Right kidney (tissue), 9 donors: ENCODE results near the gene MAP9.
"Not testable (repeated sequence)": the region's sequence is repeated elsewhere in the genome, so short reads cannot be mapped to it uniquely, and the experiment has no call there.

Experiments used
- DNase-seq: peaks from one replicate; pipeline ENCODE4 v3.0.0-alpha.2; 2016
- long read RNA-seq, 8 donors: transcript quantifications; one replicate each; lab custom pipeline, GENCODE V29; 2026

Gene MAP9
- long read RNA-seq, donor 1, partial matches to known transcripts: 0 of 2 reads
- long read RNA-seq, donor 1, other reads (novel, unspliced or antisense): 0 of 2 reads
- long read RNA-seq, donor 2, partial matches to known transcripts: 0 of 4 reads
- long read RNA-seq, donor 2, other reads (novel, unspliced or antisense): 0 of 4 reads
- long read RNA-seq, donor 3, transcript MAP9-206 (4 exons, 728 nt): major isoform, 5 of 5 reads
- long read RNA-seq, donor 3, partial matches to known transcripts: 0 of 5 reads
- long read RNA-seq, donor 3, other reads (novel, unspliced or antisense): 0 of 5 reads
- long read RNA-seq, donor 4, transcript MAP9-206 (4 exons, 728 nt): major isoform, 5 of 6 reads
- long read RNA-seq, donor 4, partial matches to known transcripts: 0 of 6 reads
- long read RNA-seq, donor 4, other reads (novel, unspliced or antisense): 0 of 6 reads
- long read RNA-seq, donor 5, partial matches to known transcripts: 0 of 1 reads
- long read RNA-seq, donor 5, other reads (novel, unspliced or antisense): 0 of 1 reads
- long read RNA-seq, donor 6, partial matches to known transcripts: 0 of 2 reads
- long read RNA-seq, donor 6, other reads (novel, unspliced or antisense): 0 of 2 reads
- long read RNA-seq, donor 7, transcript MAP9-206 (4 exons, 728 nt): major isoform, 8 of 15 reads
- long read RNA-seq, donor 7, partial matches to known transcripts: 5 of 15 reads
- long read RNA-seq, donor 7, other reads (novel, unspliced or antisense): 0 of 15 reads
- long read RNA-seq, donor 8, partial matches to known transcripts: 0 of 4 reads
- long read RNA-seq, donor 8, other reads (novel, unspliced or antisense): 0 of 4 reads

DNA sequence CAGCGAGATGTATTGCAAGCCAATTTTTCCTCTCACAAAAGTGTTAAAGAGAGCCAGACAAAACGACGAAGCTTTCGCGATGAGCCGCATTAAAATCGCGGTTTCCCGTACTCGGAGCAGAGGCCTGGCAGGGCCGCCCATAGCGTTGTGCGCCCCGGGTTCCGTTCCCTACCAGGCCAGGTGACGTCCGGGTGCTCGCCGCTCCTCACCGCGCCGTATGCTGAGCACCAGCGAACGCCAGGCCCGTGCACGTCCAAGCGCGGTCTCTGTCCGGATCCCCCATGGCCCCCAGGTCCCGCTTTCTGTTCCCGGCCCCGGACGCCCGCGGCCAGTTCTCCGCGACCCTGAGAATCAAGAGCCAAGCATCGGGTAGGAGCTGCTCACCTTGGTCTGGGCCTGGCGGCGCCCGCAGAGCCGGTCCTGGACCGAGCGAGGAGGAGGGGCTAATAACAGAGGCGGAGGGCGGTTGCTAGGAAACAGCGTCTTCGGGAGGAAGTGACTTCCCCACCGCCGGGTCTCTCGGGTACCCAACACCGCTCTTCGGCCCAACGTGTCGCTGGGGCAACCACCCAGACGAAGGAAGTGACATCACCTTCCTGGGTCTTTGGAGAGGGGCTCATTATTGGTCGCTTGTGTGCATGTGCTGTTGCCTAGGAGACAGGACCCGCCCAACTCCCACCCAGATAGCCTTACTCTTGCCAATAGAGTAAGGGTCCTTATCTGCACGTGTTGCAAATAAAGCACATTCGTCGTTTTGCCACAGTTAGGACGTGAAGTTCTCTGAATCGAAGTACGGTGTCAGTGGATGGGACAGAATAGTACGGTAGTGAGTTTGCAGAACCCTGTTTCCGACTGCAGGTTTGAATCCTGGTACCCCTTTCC is at the start of gene MAP9:
MAP9 (minus strand) TSS at position 579 of the 882 bp plus-strand sequence. CDS start 1,115 bp downstream, outside the sequence.
- DNase-seq: peak; percentile 95

DNA sequence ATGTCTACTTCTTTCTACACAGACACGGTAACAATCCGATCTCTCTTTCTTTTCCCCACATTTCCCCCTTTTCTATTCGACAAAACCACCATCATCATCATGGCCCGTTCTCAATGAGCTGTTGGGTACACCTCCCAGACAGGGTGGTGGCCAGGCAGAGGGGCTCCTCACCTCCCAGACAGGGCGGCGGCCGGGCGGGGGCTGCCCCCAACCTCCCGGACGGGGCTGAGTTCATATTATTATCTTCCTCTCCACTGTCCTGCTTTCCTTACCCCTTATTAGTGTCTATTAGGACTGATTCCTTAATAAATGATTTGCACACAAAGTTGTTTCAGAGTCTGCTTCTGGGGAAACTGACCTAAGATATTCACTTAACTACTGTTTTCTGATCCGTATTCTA is 48.0 kb upstream of the MAP9 start:
- DNase-seq: not testable (repeated sequence)

DNA sequence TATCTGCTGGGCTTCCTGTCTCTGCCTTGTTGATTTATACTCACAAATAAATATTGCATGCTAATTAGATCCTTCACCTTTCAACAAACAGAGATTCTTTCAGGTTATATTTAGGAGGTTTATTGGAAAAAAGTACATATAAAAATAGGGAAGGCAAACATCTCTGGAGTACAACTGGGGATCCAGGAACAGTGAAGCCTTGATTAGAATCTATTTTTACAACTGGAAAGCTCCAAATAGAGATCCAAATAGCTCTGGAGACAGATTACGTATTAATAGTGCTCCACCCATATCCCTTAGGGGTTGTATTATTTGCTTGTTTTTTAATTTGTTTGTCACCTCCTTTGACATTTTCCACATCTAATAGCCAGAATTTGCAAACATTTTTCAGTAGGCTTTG is 46.9 kb upstream of the MAP9 start:
- no peak for DNase-seq

DNA sequence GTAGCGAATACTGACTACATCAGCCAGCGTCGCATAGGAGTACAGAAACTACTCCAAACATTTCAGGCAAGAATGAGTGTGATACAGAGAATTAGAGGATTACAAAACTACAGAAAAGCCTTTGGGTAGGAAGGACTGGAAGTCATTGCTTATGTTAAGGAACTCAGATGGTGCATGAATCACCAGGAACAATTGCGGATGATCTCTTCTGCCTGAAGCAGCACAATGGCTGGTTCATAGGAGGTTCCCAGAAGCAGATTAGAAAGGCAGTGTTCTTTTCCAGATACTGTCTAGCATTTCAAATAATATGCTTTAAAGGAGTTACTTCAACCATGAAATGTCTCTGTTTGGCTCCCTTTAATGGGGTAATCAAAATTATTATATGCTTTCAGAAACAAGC is 42.5 kb upstream of the MAP9 start:
- no peak for DNase-seq

DNA sequence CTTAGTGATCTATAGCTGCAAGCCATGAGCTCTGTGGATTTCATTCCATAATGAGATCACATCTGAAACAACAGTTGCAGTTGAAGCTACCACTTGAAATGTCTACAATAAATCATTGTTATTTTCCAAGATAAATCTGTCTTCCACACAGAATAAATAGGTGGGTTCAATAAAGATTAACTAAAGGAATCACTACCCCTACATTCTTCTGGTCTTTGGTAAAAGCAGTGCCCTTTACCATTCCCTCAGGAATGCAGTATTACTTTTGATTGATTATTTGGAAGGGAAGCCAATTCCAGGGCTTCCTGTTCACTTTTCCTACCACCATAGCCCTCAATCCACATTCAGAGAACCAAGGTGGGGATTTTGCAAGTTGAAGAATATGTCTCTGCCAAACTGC is 38.9 kb upstream of the MAP9 start:
- no peak for DNase-seq

DNA sequence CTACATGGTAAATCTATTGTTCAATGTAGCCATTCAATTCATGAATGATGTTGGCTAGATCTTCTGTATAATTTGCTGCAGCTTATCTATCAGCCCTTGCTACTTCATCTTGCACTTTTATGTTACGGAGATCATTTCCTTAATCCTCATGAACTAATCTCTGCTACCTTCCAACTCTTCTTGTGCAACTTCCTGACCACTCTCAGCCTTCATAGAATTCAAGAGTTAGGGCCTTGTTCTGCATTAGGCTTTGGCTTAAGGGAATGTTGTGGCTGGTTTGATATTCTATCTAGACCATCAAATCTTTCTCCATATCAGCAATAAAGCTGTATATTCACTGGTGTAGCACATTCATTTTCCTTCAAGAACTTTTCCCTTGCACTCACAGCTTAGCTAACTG is 36.7 kb upstream of the MAP9 start:
- DNase-seq: no peak

DNA sequence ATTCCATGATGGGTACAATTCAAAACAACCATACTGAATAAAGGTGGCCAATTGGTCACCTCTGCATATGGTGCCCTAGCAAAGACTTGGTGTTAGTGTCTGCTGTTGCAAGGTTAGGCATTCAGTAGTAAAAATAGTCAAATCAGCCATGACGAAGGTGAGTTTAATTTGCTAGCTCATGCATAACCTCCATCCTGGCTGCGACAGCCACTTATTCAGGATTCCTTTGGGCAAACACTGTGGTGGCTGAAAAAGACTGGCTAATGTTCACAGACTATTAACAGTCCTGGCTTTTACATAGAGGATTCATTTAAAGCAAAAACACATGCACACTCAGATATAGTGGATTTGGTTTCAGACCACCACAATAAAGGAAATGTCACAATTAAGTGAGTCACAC is 34.8 kb upstream of the MAP9 start:
- no peak for DNase-seq

DNA sequence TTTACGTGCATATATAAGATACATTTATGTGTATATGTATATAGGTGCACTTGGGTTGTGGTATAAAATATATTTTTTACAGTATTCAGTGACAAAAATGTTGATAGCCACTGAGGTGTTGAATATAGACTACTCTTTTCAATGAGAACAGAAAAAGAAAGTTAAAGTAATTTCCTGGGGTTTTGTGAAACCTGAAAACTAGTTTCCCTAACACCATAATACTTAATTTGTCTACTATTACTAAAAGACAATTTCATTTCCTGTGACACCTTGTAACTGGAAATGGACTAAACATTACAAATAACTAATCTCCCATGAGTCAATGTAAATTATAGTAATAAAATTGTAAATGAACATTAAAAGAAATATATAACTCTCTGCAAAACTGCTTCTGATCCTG is 32.0 kb upstream of the MAP9 start:
- no peak for DNase-seq

DNA sequence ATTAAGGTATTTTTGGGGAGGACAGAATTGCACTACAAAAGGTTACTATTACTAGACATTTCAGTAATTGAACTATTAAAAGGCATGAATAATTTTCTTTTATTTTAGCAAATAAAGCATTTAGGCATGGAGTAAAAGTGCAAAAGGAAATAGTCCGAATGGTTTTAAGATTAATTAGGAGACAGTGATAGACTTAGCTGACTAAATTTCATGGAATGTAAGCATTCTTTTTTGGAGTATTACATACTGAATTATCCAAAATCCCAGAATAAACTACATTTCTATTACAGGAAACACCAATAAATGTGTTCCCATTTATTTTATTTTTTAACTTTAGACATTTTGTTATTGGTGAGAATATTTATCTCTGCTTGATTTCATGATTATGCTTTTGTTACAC is 30.7 kb upstream of the MAP9 start:
- no peak for DNase-seq

DNA sequence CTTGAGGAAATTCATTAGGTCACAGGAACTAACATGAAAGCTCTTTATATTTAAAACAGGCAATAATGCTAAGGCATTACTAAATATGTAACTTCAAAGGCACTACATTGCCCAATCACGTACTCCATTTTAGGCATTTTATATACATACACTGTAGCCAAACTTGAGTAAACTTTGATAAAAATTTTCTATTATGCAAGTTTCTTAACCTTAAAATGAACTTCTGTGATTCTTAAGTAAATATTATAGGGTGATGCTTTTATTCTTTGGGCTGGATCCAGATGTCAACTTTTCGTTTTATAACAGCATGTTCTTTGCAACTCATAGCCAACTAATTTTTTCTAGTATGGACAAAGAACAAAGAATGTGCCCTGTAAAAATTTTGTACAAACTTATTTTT is 28.3 kb upstream of the MAP9 start:
- DNase-seq: no peak

DNA sequence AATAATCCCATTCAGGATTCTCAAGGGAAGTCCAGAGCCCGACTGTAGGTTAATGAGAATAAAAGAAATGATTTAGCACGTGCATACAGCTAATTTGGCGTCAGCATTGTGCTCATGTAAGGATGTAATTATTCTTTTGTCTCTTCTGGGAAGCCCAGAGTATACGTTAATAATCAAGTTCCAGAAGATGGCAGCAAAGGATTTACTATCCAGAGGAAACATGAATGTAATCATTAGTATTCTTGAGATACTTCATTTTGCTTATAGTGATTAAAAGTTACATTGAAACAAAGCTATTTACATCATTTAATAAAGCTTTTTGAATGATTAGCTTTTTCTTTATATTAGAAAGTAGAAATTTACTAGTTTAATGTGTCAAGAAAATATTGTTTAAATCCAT is 27.1 kb upstream of the MAP9 start:
- DNase-seq: no peak

DNA sequence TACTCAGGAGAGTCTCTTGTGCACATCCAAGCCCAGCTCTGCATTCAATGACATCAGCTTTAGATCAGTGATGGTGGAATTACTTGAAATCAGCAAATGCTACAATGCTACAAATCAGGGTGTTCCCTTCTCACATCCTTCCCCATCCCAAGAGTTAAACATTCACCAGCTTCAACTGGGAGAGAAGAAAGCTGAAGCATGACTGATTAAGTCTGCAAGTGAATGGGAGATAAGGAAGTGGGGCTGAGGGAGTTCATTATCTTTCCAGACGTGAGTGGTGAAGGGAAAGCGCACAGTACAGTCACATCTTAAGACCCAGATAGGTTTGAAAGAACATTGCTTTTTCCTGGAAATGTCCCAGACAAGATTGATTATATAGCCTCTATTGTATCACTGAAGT is 26.2 kb upstream of the MAP9 start:
- no peak for DNase-seq

DNA sequence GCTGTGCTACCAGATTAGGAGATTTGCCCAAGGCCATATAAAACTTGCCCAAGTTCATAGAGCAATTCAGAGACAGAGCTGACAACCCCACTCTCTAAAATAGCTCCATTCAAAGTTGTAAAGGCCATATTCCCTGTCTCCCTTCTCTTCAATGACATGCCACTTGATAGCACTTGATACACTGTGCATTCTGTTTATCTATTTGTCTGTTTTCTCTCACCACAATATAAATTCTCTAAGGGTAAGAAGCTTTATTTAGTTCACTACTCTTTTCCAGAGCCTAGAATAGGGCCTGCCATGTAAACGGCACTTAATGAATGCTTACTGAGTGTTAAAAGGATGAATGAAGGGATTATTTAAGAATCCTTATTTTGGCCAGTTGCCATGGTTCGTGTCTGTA is 24.1 kb upstream of the MAP9 start:
- DNase-seq: no peak

DNA sequence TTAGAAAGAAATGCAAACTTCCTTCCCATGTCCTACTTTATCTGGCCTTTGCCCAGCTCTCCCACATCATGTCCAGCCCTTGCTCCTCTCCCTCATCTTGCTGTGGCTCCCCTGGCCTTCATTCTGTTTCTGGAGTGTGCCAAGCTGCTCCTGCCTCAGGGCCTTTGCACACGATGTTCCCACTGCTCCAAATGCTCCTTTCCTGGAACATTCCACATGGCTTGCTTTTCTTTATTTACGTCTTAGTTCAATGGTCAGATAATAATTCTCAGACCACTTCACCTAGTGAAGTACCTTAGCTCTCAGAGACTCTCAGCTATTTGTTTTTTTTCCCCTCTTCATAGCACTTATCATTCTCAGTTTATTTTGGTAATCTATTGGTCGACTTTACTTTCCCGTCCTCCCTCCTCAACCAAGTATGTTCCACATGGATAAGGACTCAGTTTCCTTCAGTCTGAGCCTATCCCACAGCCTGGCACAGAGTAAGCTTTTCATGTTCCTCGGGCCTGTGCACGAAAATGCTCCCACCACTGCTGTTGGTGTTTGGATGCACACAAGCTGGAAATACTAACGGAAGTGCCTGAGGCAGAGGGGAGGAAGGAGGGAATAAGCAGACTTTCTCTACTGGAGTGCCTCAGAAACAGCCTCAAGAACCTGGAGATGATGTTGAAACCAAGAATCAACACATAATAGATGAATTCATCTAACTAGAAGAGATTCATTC is 23.4 kb upstream of the MAP9 start:
- DNase-seq: no peak

DNA sequence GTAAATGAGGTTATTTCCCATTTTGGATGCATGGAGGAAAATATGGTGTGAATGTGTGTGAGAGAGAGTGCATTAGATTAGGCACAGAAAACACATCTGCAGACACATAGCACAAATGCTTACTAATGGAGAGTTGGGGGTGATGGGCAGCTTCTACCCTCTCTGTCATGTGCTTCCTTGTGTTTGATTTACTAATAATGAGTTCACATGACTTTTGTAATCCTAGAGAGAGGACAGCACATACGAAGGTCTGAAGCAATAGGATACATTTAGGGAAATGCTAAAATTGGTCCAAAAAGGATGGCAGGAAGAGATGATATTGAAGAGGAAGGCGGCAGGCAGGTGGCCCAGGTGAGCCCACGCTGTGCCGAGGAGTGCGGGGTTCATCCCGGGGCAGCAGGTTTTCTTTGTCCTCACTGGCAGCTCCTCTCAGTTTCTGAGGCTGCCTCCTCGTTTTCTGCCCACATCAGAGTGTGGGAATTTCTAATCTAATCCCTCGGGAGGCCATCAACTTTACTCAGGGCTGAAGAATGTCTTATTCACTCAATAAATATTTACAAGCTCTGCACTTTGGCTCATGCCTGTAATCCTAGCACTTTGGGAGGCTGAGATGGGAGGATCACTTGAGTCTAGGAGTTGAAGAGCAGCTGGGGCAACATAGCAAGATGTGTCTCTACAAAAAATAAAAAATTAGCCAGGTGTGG is 15.9 kb upstream of the MAP9 start:
- no peak for DNase-seq

DNA sequence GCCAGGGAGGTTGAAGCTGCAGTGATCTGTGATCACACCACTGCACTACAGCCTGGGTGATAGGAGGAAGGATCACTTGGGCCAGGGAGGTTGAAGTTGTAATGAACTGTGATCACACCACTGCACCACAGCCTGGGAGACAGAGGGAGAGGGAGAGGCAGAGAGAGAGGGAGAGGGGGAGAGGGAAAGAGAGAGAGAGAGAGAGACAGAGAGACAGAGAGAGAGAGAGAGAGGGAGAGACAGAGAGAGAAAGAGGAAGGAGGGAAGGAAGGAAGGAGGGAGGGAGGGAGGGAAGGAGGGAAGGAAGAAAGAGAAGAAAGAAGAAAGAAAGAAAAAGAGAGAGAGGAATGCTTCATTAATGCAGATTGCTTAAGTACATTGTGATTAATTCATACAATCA is 15.2 kb upstream of the MAP9 start:
- DNase-seq: no peak

DNA sequence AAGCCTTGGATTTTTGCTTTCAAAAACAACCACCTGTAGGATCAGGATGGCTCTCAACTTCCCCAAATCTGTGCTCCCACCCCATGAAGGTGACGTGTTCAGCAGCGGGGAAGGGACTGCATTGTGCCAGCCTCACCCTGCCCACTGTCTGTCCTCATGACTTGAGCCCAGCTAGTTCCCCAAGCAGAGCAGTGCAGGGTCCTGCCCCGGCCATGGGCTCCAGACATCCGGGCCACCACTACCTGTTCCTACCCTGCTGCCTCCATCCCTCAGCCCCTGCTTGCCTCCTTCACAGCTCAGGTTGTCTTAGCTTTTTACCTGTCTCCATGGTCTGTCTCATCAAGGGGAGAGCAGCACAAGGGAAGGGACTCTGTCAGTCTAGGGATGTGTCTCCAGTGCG is 11.4 kb upstream of the MAP9 start:
- DNase-seq: no peak

DNA sequence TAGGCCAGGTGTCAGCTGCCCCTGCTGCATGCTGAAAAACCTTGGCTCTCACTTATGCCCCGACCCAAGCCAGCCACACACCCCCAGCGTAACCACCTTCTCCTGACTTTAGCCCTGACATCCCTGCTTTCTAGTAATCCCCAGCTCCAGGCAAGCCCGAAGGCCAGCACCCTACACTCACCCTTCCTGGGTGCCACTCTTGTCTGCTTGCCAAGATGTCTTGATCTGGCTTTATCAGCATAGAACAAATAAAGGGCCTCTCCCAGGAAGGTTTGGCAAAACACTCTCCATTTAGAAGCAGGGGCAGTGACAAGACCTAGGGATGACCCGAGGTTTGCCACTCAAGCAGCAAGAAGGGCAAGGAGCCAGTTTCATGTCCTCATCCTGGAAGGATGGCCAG is 6.8 kb upstream of the MAP9 start:
- DNase-seq: no peak

DNA sequence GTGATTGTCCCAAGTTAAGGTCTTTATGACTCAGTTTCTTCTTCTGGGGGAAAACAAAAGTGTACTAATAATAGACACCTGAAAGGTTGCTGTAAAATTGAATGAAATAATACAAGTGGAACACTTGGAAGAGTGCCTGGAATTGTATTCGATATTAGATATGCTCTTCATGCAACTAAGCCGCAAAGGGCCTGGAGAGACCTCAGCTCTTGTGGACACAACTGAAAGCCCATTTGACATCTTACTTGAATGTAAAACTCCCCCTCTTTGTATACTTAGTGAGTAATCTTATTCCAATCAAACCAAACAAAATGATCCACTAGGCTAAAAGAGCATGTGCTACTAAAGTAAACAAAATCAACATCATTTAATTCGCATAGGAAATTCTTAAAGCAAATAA is 511 bp upstream of the MAP9 start:
- no peak for DNase-seq

DNA sequence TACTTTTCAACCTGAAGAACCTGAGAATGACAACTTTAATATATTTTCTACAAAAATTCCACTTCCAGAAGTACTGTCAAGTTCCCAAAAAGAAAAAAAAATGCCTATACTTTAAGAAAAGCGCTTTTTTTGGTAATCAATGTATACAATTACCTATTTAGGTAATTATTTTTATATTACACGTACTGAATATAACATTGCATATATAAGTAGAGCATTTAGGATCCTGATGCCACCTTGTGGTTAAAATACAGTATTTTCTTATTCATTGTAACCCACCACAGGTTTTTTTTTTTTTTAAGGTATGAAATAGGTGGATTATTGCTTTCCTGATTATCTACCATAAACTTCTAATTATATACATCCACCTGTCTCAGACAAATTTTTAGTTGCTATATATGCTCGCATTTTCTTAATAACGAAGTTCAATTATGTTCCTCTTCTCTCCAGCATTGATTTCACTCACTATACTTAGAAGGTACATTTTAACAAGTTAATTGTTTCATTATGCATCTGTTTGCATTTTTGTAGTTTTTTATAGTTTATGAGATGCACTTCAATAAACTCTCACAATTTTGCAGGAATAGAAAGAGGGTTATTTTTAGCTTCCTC is 5.2 kb downstream of the MAP9 start:
- no peak for DNase-seq

DNA sequence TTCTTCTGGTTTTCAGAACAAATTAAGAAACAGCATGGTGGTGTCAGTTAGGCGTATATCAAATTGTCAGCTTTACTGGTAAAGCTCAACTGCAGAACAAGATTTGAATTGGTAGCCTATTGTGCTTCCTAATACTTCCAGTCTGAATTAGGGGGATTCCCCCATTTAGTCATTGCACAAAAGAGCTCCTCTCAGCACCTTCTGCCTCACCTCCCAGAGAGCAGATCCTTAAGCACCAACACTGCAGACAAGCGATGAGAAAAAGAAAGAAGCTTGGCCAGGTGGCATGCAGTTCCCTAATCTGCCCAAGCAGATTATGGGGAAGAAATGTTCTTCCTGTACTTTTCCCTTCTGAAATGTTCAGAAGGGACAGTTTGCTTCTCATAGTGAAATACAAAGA is 9.2 kb downstream of the MAP9 start:
- no peak for DNase-seq
